GM21447 (cell line): ENCODE data around the gene TGIF1.
"Not testable (repeated sequence)": the region's sequence is repeated elsewhere in the genome, so short reads cannot be mapped to it uniquely, and the experiment has no call there.

Source experiments
- ATAC-seq: cut with Tn5 transposase; IDR thresholded peaks from one replicate; pipeline ENCODE4 v1.9.1; 2021; ENCODE audit not compliant: unreplicated experiment

TGIF1 gene

DNA sequence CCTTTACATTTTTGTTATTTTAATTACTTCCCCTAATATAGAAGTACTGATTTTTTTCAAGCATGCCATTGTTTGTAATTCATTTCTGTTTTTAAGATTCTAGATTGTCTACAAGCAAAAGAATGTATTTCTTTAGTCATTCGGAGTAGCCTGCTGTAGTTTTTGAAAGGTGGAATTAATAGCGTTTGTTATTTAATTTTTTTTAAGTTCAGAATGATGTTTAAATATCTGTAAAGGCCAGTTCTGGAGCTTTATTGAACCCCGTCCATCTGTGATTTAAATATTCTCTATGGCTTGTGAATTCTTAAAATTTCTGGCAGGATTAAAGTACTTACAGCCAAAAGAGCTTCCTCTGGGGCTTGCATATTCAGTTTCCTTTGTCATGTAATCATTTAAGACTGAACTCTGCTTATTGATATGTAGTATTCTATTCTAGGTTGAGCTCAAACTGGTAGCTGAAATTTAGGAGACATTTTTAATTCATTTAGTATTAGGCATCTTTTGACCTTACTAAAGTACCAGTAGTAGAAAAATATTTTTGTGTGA lies 5.2 kb downstream of the TGIF1 start:
- ATAC-seq = no peak

DNA sequence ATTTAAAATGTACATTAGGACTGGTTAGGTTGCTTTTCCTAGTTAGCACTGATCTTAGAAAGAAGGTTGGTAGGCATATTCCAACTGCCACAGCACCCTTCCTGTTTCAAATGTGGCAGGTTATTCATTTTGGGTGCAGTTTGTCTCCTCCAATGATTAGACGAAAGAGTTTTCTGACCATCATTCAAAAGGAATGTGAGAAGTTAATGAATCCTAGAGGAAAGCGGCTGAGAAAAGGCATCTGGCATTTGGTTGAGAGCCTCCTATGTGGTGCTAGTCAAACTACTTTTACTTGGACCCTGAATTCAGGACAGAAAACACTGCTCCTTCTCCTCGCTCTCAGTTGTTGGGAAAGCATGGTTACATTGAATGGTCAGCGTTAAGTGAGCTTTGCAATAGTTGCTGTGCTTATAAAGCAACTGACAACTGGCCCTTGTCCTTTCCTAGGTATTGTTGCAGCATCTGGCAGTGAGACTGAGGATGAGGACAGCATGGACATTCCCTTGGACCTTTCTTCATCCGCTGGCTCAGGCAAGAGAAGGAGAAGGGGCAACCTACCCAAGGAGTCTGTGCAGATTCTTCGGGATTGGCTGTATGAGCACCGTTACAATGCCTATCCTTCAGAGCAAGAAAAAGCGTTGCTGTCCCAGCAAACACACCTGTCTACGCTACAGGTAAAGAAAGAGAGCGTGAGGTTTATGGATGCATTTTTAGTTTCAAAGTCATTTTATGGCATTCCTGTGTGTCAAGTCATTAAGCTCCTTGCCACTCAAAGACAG lies 6.1 kb downstream of the TGIF1 start:
- no peak for ATAC-seq

DNA sequence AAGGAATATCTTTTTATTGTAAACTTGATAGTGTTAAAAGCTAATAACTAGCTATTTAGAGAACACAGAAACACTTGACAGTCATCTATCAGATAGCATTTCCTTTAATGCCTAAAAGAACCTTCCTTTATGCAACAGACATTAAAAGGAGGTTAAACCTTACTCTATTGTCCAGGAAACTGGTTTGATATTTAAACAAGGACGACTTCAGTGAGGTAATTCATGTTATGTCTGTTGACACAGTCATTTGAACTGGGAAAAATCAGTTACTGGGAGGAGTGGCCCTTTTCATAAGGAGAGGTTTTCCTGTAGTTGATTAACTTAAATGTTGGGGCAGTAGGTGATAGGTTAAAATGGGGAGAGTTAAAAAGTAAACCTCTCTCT lies 6.7 kb downstream of the TGIF1 start:
- ATAC-seq = no peak

DNA sequence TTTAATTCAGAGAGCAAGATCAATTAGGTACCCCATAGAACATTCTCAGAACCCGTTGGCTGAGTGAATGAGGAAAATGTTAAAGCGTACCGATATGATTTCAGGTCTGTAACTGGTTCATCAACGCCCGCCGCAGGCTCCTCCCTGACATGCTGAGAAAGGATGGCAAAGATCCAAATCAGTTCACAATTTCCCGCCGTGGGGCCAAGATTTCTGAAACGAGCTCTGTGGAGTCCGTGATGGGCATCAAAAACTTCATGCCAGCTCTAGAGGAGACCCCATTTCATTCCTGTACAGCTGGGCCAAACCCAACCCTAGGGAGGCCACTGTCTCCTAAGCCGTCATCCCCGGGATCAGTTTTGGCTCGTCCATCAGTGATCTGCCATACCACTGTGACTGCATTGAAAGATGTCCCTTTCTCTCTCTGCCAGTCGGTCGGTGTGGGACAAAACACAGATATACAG lies 7.3 kb downstream of the TGIF1 start:
- no peak for ATAC-seq

DNA sequence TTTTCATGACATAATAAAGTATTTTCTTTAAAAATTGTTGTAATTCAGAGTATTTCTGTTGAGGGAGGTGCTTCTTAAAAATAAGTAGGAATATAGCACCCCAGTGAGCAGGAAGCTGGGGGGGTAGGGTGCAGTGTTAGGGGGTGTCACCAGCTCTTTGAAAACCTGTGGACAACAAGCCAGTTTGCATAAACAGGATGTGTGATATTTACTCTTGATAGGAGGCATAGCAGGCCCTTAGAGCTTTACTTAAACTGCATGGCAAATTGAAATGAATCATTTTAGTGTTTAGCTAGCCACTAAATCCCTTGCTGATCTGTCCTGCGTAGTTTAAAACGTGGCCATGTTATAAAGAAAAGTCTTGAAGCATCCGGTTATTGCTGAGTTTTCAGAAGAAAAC lies 8.4 kb downstream of the TGIF1 start:
- no peak for ATAC-seq

DNA sequence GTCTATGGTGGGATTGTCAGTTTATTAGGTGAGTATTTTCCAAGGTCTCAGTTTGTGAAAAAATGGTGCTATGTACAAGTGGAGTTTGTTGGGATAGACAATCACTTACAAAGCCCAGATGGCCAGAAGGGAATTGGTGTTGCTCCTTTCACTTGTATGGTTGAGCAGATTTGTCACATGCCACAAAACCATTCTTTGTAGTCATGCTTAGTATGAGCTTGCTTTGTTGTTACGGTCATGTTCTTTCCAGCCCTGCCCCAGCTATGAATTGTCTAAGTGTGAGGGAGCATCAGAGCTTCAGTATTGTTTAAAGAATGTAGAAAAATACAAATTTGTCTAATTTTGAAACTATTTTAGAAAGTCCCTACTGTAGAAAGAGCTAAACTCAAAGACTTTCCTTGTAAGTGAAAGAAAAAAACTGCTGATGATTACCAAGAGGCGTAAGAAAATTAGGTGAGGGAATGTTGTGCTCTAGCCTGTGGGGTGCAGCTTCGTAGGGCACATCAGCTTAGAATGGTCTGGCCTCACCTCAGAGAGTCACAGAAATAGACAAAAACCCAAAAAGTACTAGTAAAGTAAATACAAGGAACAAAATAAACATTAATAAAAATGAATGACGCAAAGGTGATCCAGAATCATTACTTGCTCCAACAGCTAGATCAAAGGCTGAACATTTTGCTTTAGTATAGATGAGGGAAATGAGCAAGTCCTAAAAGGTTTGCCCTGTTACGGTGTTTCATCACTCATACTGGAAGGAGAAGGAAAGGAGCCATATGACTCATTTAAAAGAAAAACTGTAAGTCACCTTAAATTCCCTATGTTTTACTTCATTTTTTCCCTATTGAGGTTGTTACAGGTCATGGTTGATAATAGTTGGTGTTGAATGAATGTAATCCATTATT lies 9.2 kb downstream of the TGIF1 start:
- ATAC-seq = no peak

DNA sequence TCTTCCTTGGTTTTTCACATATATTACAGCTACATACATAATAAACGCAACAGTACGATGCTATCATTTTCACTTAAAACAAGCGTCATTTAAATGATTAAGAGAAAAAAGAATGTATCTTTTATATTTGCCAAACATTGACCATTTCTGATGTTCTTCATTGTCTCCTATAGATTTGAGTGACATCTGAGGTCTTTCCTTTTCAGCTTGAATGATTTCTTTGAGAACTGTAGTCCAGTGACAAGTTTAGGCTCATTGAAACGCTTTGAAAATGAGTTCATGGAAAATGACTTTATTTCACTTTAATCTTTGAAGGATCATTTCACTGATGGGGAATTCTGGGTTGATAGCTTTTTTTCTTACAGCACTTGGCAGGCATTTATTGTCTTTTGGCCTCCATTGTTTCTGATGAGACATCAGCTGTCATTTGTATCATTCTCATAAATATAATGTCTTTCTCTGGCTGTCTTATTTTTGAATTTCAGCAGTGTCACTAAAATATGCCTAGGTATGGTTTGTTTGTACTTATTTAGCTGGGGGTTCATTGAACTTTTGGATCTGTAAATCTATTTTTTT lies 10.9 kb downstream of the TGIF1 start:
- no peak for ATAC-seq

DNA sequence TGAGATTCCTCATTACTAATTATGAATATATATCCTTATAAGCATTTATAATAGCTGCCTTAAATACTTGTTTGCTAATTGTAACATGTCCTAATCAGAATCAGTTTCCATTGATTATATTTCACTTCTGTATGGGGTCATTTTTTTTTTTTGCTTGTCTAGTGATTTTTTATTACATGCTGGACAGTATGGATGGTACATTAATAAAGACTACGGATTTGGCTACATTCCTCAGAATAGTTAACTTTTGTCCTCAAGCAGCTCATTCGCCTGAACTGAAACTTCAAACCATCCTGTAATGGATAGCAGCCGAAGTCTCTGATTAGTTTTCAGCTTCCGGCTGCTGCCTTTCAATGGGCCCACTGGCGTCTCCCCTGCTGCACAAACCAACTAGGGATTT lies 11.7 kb downstream of the TGIF1 start:
- no peak for ATAC-seq

DNA sequence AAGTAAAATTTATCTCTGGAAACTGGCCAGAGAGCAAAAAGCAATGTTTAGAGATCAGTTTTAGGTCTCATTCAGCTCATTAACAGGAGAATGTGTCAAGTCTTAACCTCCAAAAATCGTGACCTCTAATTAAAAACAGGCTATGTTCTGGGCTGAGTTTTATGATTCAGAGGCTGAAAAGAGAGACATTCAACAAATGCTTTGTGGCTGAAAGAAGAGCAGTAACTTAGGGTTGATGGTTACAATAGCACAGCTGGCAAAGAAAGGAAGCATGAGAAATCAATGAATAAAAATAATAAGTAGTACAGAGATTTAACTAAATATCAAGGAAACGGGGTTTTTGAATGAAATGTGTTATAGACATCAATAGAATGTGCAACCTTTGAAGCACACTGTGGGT lies 13.1 kb downstream of the TGIF1 start:
- no peak for ATAC-seq

DNA sequence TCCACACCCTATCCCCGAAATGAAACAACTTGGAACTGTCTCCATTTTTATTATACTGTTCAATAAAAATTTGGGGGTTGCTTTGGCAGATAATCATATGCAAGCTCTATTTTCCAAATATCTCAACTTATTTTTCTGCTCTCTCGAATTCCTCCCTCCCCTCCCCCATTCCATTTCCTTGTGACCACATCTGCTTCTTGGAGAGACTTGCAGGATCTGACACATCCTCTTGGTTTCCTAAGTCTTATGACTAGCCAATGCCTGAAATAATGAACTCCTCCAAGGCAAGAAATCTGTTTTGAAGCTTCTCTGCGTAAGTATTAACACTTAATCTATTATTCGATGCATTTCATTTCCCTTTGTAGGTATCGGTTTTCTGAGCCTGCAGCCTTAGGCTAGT lies 16.1 kb downstream of the TGIF1 start:
- no peak for ATAC-seq

DNA sequence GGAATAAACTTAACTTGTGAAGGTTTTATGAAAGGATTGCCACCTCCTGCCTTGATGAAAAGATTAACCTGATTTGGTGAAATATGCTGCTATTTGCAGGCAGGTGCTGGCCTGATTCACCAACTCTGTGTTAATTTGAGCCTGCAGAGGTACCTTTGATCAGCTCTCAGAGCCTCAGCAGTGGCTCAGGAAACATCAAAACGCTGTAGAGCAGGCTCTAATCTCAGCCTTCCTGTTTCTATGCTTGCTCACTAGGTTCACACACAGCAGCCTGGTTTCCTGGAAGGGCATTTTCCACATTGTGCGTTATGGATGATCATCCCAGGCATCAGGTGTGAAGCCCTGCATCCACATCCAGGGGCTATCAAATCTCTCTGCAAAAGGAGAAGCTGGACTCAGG lies 16.9 kb downstream of the TGIF1 start:
- no peak for ATAC-seq

DNA sequence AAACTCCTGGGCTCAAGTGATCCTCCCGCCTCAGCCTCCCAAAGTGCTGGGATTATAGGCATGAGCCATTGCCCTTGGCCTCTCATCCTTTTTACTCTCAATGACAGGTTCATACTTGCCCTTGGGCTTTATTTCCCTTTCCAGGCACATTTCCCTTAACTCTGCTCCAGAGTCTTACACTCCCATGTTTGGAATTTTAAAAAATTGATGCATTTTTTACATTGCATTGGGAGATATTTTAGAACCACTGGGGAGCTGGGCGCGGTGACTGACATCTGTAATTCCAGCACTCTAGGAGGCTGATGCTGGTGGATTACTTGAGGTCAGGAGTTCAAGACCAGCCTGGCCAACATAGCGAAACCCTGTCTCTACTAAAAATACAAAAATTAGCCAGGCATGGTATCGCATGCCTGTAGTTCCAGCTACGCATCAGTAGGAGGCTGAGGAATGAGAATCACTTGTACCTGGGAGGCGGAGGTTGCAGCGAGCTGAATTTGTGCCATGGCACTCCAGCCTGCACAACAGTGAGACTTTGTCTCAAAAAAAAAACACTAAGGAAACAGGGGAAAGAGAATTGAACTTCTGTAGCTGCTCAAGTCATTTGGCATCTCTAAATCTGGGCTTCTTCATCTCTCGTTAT lies 18.2 kb downstream of the TGIF1 start:
- ATAC-seq = no peak

DNA sequence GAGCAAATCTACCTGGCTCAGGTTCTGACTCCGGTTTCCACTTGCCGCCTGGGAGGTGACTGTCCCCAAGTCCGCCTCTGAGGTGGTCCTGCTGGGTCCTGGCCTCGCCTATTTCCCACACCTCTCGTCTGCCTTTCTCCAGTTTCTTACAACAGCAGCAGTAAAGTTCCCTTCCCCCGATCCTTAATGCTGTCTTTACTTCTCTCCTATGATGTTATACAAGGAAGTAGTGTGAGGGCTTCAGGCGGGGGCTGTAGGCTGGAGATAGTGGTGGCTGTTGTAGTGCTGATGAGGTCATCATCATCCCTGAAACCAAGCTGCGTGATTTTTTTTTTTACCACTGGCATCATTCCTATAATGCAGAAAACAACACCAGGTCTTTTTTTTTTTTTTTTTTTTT lies 18.9 kb downstream of the TGIF1 start:
- ATAC-seq = no peak

DNA sequence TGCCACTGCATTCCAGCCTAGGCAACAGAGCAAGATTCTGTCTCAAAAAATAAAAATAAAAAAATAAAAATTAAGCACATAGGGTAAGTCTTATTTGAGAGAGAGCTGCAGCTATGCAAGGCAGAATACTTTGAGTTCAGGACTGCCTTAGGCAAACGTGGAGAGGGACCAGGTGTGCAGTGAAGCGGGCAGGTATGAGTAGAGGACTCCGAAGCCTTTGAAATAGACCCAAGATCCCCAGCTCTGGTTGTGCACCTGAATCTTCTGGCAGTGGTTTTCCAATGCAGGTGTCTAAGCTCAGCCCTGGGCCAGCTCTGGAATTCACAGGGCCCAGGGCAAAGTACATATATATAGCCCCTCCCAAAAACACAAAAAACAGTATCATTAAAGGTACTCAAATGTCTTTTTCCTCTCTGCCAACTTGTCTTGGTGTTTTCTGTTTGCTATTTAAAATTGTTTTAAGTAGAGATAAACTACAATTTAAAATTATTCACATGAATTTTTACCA lies 21.2 kb downstream of the TGIF1 start:
- ATAC-seq = no peak

DNA sequence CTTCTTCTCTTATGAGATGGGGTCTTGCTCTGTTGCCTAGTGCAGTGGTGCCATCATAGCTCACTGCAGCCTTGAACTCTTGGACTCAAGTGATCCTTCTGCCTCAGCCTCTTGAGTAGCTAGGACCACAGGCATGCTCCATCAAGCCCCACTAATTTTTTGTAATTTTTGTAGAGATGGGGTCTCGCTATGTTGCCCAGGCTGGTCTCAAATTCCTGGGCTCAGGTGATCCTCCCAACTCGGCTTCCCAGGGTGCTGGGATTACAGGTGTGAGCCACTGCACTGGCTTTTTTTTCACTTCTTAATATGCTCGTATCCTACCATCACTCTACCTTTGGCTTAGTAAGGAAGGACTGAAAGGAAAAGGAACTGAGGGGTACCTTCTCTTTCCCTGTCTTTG lies 22.1 kb downstream of the TGIF1 start:
- not testable (repeated sequence) for ATAC-seq

DNA sequence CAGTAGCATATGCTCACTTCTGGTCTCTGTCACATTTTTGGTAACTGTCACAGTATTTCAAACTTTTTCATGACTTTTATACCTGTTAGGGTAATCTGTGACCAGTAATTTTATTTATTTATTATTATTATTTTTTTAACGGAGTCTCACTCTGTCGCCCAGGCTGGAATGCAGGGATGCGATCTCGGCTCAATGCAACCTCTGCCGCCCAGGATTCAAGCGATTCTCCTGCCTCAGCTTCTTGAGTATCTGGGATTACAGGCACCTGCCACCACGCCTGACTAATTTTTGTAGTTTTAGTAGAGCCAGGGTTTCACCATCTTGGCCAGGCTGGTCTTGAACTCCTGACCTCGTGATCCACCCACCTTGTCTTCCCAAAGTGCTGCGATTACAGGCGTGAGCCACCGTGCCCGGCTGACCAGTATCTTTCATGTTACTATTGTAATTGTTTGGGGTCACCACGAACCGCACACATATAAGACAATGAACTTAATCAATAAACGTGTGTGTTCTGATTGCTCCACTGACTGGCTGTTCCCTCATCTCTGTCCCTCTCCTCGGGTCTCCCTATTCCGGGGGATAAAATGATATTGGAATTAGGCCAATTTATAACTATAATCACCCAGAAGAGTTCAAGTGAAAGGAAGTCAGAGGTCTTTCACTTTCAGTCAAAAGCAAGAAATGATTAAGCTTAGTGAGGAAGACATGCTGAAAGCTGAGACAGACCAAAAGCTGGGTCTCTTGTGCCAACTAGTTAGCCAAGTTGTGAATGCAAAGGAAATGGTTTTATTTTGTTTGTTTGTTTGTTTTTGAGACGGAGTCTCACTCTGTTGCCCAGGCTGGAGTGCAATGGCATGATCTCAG lies 22.9 kb downstream of the TGIF1 start:
- no peak for ATAC-seq

DNA sequence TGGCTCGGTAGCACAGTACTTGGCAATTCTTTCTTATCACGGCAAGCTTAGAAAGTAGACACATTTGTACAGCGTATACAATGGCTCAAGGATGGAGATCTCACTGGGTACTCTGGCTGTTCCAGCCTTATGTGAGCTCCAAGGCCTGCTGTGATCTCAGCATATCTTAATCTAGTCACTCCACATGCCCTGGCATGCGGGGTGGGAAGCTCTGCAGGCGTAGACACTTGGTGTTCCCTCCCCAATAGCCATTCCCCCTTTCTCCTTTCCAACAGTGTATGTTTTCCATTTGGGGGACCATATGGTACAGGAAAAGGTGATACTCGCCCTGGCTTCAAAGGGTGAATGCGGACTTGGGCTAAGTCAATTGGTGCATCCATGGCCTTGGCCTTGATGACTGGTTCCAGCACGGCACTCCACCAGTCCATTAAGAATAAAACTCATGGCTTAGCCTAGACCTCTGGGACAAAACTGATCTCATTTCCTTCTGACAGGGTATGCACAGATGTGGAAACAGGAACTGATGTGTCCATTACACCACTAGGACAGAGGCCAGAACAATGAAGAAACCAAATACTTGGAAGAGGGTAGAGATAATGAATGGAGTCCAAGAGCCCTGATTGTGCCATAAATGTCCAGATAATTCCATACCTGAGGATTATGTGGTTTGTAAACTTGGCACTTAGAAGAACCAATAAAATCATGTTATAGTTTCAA lies 28.4 kb downstream of the TGIF1 start:
- no peak for ATAC-seq

DNA sequence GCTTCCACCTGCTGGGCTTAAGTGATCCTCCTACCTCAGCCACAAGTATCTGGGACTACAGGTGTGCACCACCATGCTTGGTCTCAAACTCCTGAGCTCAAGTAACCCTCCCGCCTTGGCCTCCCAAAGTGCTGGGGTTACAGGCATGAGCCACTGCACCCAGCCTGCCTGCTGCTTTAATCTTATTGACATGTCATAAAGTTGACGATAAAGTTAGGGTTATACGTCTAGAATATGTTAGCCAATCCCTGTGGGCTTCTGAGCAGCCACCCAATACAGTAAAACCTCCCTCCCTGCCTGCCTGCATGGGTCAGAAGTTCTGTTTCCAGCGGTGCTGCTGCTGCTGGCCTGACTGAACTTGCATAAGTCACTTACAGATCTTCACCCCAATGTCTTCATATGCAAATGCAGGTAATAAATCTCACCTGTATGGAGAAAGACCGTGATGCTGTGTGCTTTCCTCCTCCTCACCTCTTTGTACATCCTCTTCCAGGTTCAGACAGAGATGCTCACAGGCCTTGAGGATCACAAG lies 30.1 kb downstream of the TGIF1 start:
- no peak for ATAC-seq
